Tibial artery (tissue), 4 donors: ENCODE measurements around the gene ZHX3.

Experiments
- DNase-seq, 2 donors: peaks; one replicate each; pipeline ENCODE4 v3.0.0-alpha.2; 2019
- H3K27ac ChIP-seq, 2 donors: fragments of 200-600 bp; sonication (generic) in 1 of 2; 1 replicate in 1 of 2; 2 replicates in 1 of 2; pipeline ENCODE4 v1.5.1; 2018 to 2019; ENCODE audit warnings: mild to moderate bottlenecking in 1 of 2
- H3K27me3 ChIP-seq, 2 donors: fragments of 200-600 bp; sonication (generic) in 1 of 2; one replicate each; pipeline versions ENCODE4 v1.5.1 to v1.6.0; 2016 to 2019
- H3K36me3 ChIP-seq, 3 donors: fragments of 200-600 bp; sonication (generic) in 2 of 3; one replicate each; pipeline ENCODE4 v1.5.1; 2016 to 2019; ENCODE audit warnings: mild to moderate bottlenecking in 2 of 3
- H3K4me1 ChIP-seq, 4 donors: fragments of 200-600 bp; sonication (generic) in 2 of 4; 1 replicate in 3 of 4; 2 replicates in 1 of 4; pipeline ENCODE4 v1.5.1; 2016 to 2019
- H3K4me3 ChIP-seq, 2 donors: fragments of 200-600 bp; sonication (generic) in 1 of 2; 1 replicate in 1 of 2; 2 replicates in 1 of 2; pipeline ENCODE4 v1.5.1; 2018 to 2019; ENCODE audit warnings: mild to moderate bottlenecking in 2 of 2
- H3K9me3 ChIP-seq, 3 donors: fragments of 200-600 bp; sonication (generic) in 1 of 3; one replicate each; pipeline ENCODE4 v1.5.1; 2016 to 2019
- intact Hi-C: fragments of 100-400 bp; cut with DNase I; formaldehyde crosslinking; loops from one replicate; pipeline ENCODE4 v1.15.0; 2023; ENCODE audit warnings: low total_unique reads
- TF ChIP-seq, protein P1 (sequence below), 2 experiments: fragments of 200-600 bp in 1 of 2; fragments of 450-650 bp in 1 of 2; IDR thresholded peaks; one replicate each; pipeline ENCODE4 v1.5.1; 2017 to 2019; ENCODE audit warnings: antibody characterized with exemption in 2 of 2, mild to moderate bottlenecking in 1 of 2, moderate library complexity in 1 of 2

The ZHX3 gene

DNA sequence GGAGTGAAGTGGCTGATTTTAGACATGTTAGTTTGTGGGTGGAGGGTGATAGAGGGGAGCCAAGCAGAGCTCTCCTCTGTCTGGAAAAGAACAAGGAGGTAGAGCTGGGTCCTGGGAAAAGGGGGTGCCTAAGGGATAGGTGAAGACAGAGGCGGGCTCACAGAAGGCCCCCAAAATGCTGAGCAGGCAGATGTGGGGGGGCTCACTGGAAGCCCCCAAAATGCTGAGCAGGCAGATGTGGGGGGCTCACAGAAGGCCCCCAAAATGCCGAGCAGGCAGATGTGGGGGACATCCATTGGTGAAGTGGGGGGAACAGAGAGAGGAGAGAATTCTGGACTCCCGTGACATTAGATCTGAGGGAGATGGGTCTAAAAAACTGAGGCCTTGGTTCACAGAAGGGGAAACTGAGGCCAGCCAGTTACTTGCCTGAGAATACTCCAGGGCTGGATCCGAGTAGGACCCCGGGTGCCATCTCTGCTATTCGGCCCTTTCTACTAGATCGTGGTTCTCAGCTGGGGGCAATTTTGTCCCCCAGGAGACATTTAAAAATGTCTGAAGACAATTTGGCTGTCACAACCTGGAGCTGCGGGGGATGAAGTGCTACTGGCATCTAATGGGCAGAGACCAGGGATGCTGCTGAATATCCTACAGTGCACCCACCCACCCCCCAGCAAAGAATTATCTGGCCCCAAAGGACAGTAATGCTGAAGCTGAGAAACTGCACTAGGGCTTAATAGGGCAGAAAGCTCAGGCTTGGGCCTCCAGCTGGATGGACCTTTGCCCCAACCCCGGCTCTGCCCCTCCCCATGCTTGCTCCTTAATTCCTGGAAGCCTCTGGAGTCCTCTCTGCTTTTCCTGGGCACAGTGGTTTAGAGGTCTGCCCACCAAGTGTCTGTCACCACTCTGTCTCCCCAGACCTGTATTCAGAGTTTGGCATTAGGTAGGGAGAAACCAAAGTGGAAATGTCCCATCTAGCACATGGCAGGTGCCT is 25.2 kb upstream of the ZHX3 start:
- H3K36me3 ChIP-seq = peaks cover 4 to 25% (median 13%) of the 10 kb centered on the region in 3 donors
- TF ChIP-seq, protein P1, sequence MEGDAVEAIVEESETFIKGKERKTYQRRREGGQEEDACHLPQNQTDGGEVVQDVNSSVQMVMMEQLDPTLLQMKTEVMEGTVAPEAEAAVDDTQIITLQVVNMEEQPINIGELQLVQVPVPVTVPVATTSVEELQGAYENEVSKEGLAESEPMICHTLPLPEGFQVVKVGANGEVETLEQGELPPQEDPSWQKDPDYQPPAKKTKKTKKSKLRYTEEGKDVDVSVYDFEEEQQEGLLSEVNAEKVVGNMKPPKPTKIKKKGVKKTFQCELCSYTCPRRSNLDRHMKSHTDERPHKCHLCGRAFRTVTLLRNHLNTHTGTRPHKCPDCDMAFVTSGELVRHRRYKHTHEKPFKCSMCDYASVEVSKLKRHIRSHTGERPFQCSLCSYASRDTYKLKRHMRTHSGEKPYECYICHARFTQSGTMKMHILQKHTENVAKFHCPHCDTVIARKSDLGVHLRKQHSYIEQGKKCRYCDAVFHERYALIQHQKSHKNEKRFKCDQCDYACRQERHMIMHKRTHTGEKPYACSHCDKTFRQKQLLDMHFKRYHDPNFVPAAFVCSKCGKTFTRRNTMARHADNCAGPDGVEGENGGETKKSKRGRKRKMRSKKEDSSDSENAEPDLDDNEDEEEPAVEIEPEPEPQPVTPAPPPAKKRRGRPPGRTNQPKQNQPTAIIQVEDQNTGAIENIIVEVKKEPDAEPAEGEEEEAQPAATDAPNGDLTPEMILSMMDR (IDR thresholded peaks at IDR 0.05) = no peak
- H3K27ac ChIP-seq = no peak overlapping the region
- H3K9me3 ChIP-seq = no peaks in the 10 kb centered on the region
- intact Hi-C loops = no loop called here
- H3K4me1 ChIP-seq = peaks cover 0 to 45% (median 25%) of the 10 kb centered on the region in 4 donors
- H3K27me3 ChIP-seq = no peaks in the 10 kb centered on the region
- no peak for DNase-seq
- no peak overlapping the region for H3K4me3 ChIP-seq

DNA sequence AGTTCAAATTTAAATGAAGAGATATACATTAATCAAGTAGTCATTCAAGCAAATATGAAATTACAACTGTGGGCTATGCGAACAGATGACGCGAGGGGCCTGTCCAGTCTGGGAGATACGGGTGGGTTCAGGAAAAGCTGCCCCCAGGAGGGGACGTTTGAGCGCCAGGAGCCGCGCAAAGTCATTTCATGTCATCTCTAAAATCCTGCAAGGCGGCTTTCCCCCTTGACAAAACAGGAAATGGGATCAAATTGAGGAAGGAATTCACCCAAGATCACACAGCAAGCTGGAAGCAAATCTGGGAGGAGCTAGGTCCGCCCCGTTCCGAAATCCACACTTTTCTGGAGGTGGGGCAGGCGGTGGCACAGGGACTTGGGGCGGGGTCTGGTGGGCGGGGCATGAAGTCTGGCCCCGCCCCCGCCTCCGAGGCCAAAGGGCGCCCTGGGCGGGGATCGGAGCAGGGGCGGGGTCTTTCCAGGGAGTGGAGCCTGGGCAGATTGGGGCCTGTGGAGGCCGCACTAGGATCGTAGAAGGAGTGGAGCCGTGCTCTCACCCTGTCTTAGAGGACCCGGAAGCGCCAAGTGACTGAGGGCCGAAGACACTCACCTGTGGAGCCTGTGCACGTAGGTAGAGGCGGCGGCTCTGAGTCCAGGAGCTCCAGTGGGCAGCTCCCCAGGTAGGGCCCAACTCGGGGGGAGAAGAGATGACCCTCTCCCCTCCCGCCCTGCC is 23.0 kb upstream of the ZHX3 start, which contains the start of gene LPIN3:
Gene LPIN3, plus strand, starts transcription at position 495 of the 729 bp plus-strand sequence. CDS start 4,983 bp downstream, outside the sequence.
- peak; percentile 85 to 95 for DNase-seq
- TF ChIP-seq, protein P1 (IDR thresholded peaks at IDR 0.05) = no peak
- Histone ChIP-seq H3K36me3 (peaks cover 0 to 6% (median 0%) of the 10 kb centered on the region in 3 donors), H3K27ac (peak within 1 kb of the TSS; percentile 82 to 84), H3K27me3 (no peaks in the 10 kb centered on the region), H3K4me1 (peaks cover 0 to 45% (median 25%) of the 10 kb centered on the region in 4 donors), H3K4me3 (peak within 1 kb of the TSS; percentile 45 to 57), H3K9me3 (no peaks in the 10 kb centered on the region)
- intact Hi-C loops = loop anchor here (2.0 kb wide), 1 partner anchor 168 kb away; no protein-coding TSS in a partner anchor

DNA sequence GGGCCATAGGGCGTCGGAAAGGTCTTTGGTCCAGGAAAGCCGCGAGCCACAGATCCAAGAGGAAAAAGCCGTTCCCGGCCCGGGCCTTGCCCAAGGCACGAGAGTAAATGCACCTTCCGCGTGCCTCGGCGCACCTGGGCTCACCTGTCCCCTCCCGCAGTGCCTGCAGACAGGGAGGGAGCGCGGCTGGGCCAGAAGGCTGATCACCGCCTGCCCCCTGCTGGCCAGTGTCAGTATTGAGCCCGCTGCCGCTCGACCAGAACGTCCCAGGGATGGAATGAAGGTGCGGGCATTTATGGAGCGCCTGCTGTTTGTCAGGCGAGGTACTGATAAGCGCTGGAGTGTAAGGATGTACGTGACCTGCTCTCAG is 22.4 kb upstream of the ZHX3 start:
- H3K27me3 ChIP-seq = no peaks in the 10 kb centered on the region
- intact Hi-C loops = loop anchor here (2.0 to 5.0 kb wide), 2 partner anchors 108 to 167 kb away; no protein-coding TSS in a partner anchor
- H3K27ac ChIP-seq = peak overlapping the region; percentile 82 to 84
- peak overlapping the region; percentile 45 to 57 for H3K4me3 ChIP-seq
- H3K36me3 ChIP-seq = peaks cover 0 to 2% (median 0%) of the 10 kb centered on the region in 3 donors
- H3K9me3 ChIP-seq = no peaks in the 10 kb centered on the region
- peaks cover 0 to 46% (median 25%) of the 10 kb centered on the region in 4 donors for H3K4me1 ChIP-seq
- TF ChIP-seq, protein P1 (IDR thresholded peaks at IDR 0.05) = peak; percentile 99
- peak; percentile 75 to 89 for DNase-seq

DNA sequence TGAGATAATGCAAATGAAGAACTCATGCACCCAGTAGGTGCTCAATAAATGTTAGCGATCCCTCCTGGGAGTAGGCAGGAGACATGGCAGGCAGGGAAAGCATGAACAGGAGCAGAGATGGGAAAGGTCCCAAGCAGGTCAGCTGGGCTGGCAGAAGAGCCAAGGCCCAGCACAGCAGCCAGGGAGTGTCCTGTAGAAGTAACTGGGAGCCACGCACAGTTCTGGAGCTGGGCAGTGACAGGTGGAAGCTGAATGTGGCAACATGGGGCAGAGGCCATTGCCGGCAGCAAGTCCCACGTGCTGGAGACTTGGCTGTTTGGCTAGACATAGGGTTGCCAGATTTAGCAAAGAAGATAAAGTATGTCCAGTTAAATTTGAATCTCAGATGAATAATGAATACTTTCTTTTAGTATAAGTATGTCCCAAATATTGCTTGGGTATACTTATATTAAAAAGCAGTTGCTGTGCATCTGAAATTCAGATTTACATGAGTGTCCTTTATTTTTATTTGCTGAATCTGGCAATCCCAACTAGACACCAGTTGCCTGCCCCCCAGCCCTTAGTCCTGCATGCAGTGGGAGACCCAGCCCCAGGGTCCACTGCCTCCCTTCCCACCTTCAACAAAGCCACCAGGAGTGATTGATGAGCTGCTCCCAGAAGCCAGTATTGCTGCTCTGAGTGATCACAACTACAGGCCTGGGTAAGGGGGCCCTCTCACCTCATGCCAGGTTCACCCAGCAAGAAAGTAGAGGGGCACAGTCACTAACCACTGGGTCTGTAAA is 19.4 kb upstream of the ZHX3 start:
- Histone ChIP-seq H3K36me3 (no peaks in the 10 kb centered on the region), H3K9me3 (no peaks in the 10 kb centered on the region), H3K4me3 (no peak overlapping the region), H3K27me3 (no peaks in the 10 kb centered on the region), H3K27ac (no peak overlapping the region), H3K4me1 (peaks cover 0 to 28% (median 21%) of the 10 kb centered on the region in 4 donors)
- DNase-seq = no peak
- intact Hi-C loops = loop anchor here (5.0 kb wide), 1 partner anchor 105 kb away; no protein-coding TSS in a partner anchor
- TF ChIP-seq, protein P1 (IDR thresholded peaks at IDR 0.05) = no peak

DNA sequence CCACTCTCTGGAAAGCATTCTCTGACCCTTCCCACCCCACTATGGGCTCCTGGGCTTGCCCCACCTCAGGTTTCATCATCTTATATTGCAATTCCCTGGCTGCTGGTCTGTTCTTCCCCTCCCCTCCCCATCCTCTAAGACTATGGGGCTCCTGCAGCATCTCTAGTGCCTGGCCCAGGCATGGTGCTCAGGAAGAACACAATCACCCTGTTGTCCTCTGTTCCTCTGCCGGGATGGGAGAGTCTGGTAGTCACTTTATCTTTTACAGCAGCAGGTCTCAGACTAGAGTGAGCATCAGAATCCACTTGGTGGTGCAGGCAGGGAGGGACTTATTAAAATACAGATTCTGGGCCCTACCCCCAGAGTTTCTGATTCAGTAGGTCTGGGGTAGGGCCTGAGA is 18.1 kb upstream of the ZHX3 start:
- Histone ChIP-seq H3K4me3 (no peak overlapping the region), H3K4me1 (peaks cover 0 to 16% (median 11%) of the 10 kb centered on the region in 4 donors), H3K27ac (no peak overlapping the region), H3K9me3 (no peaks in the 10 kb centered on the region), H3K27me3 (no peaks in the 10 kb centered on the region), H3K36me3 (no peaks in the 10 kb centered on the region)
- TF ChIP-seq, protein P1 (IDR thresholded peaks at IDR 0.05) = no peak
- DNase-seq = peak in 1 of 2 donors; percentile 17
- intact Hi-C loops = loop anchor here (5.0 kb wide), 1 partner anchor 103 kb away; no protein-coding TSS in a partner anchor
